Measurements from ENCODE around the gene NBEA. TPM values are rescaled to one million over a fixed set of nuclear protein-coding genes. Genes with fewer than 3 reads are reported as not detected.

The NBEA gene
- total and polyA plus RNA-seq, 2 experiments from 2014 or later: 9.1 to 29.1 TPM

- H3K4me1 Mint-ChIP-seq: peaks cover 2% of the 10 kb centered on the region; the same call in 2 of the 3 replicates
- no peak for ATAC-seq
Observed at GRCh38 chr13:35706721-35707120, 764.7 kb downstream of the NBEA start.

GRCh38 chr13:35711909-35712308 is 769.8 kb downstream of the NBEA start:
- Histone ChIP-seq H3K4me3 (no peak overlapping the region), H3F3A (replicated peaks; ENCODE audit: low read depth) (no peaks in the 10 kb centered on the region), H4K20me1 (replicated peaks; ENCODE audit: insufficient read depth) (no peaks in the 10 kb centered on the region), H3K4me1 (ENCODE audit: insufficient read depth) (no peaks in the 10 kb centered on the region), H3K9me2 (ENCODE audit: insufficient read depth) (0 out of 2 replicates have a peak, but pooled peaks cover 11% of the 10 kb centered on the region), H3K27me3 (ENCODE audit: insufficient read depth) (no peaks in the 10 kb centered on the region), H3K36me3 (ENCODE audit: insufficient read depth) (no peaks in the 10 kb centered on the region), H3K79me2 (replicated peaks; ENCODE audit: insufficient read depth) (no peaks in the 10 kb centered on the region), H3K27ac (ENCODE audit: low read depth) (no peak overlapping the region), H2AFZ (no peak overlapping the region), H3K4me2 (no peak overlapping the region)
- Mint-ChIP-seq H3K27ac (no peak overlapping the region), H3K4me1 (peaks cover 14% of the 10 kb centered on the region), H3K9me3 (no peaks in the 10 kb centered on the region), H3K36me3 (ENCODE audit: low read depth) (no peaks in the 10 kb centered on the region), H3K4me3 (no peak overlapping the region), H3K27me3 (ENCODE audit: insufficient read depth, low read depth, poor library complexity) (peaks cover 7% of the 10 kb centered on the region)
- DNase-seq (ENCODE audit: low spot score): no peak
- no peak for ATAC-seq
- TF ChIP-seq REST (IDR thresholded peaks at IDR 0.05; ENCODE audit: unreplicated experiment): no peak
- no peak for TF ChIP-seq EZH2phosphoT487 (IDR thresholded peaks at IDR 0.05; ENCODE audit: unreplicated experiment)
- TF ChIP-seq NANOG (IDR thresholded peaks at IDR 0.05; ENCODE audit: borderline replicate concordance): no peak
- no peak for TF ChIP-seq ZNF462 (CRISPR knock-in tag; IDR thresholded peaks at IDR 0.05)
- TF ChIP-seq POLR2AphosphoS5 (IDR thresholded peaks at IDR 0.05; ENCODE audit: low read depth): no peak
- no peak for TF ChIP-seq ZNF114 (CRISPR knock-in tag; IDR thresholded peaks at IDR 0.05)
- TF ChIP-seq EZH2 (IDR thresholded peaks at IDR 0.05; ENCODE audit: low read depth, unreplicated experiment): no peak
- no peak for TF ChIP-seq CREB1 (CRISPR knock-in tag; IDR thresholded peaks at IDR 0.05; ENCODE audit: low read depth)

More at GRCh38 chr13:35706721-35707120, 764.7 kb downstream of the NBEA start:
- Histone ChIP-seq H3K27me3 (ENCODE audit: insufficient read depth) (no peaks in the 10 kb centered on the region), H2AFZ (no peak overlapping the region), H3K9me2 (ENCODE audit: insufficient read depth) (peaks cover 13% of the 10 kb centered on the region; the same call in 1 of the 2 replicates), H4K20me1 (replicated peaks; ENCODE audit: insufficient read depth) (no peaks in the 10 kb centered on the region), H3K79me2 (replicated peaks; ENCODE audit: insufficient read depth) (no peaks in the 10 kb centered on the region), H3K27ac (ENCODE audit: low read depth) (no peak overlapping the region), H3K36me3 (ENCODE audit: insufficient read depth) (no peaks in the 10 kb centered on the region), H3K4me3 (no peak overlapping the region), H3F3A (replicated peaks; ENCODE audit: low read depth) (no peaks in the 10 kb centered on the region), H3K4me1 (ENCODE audit: insufficient read depth) (no peaks in the 10 kb centered on the region), H3K4me2 (no peak overlapping the region)
- Mint-ChIP-seq H3K9me3 (no peaks in the 10 kb centered on the region; the same call in 2 of the 3 replicates), H3K4me3 (no peak overlapping the region), H3K27ac (no peak overlapping the region), H3K36me3 (ENCODE audit: low read depth) (no peaks in the 10 kb centered on the region), H3K27me3 (ENCODE audit: insufficient read depth, low read depth, poor library complexity) (peaks cover 7% of the 10 kb centered on the region)
- DNase-seq (ENCODE audit: low spot score): no peak
- TF ChIP-seq, protein P1, sequence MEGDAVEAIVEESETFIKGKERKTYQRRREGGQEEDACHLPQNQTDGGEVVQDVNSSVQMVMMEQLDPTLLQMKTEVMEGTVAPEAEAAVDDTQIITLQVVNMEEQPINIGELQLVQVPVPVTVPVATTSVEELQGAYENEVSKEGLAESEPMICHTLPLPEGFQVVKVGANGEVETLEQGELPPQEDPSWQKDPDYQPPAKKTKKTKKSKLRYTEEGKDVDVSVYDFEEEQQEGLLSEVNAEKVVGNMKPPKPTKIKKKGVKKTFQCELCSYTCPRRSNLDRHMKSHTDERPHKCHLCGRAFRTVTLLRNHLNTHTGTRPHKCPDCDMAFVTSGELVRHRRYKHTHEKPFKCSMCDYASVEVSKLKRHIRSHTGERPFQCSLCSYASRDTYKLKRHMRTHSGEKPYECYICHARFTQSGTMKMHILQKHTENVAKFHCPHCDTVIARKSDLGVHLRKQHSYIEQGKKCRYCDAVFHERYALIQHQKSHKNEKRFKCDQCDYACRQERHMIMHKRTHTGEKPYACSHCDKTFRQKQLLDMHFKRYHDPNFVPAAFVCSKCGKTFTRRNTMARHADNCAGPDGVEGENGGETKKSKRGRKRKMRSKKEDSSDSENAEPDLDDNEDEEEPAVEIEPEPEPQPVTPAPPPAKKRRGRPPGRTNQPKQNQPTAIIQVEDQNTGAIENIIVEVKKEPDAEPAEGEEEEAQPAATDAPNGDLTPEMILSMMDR (conservative IDR thresholded peaks at IDR 0.05; ENCODE audit: low read depth in 2 of 2): no peak
- TF ChIP-seq EZH2phosphoT487 (IDR thresholded peaks at IDR 0.05; ENCODE audit: unreplicated experiment): no peak

Measured in GM23338 (cell line).